GM23338 (cell line): Measurements from ENCODE around the gene SMIM15. TPM values are rescaled to one million over a fixed set of nuclear protein-coding genes. Genes with fewer than 3 reads are reported as not detected.

Experiments used
- ATAC-seq: fragments of 200-7000 bp; cut with Tn5 transposase; 3 replicates; pipeline ENCODE4 v1.9.1; 2020
- DNase-seq: peaks from one replicate; pipeline ENCODE4 v3.0.0-alpha.2; 2015; ENCODE audit warnings: low spot score
- H2AFZ ChIP-seq: fragments of 200-600 bp; sonication (generic); 2 replicates; pipeline ENCODE4 v1.8.0; 2016; ENCODE audit warnings: antibody characterized with exemption, mild to moderate bottlenecking, moderate library complexity
- H3F3A ChIP-seq: fragments of 200-600 bp; sonication (generic); replicated peaks from 2 replicates; pipeline ENCODE4 v1.8.0; 2017; ENCODE audit warnings: antibody characterized with exemption, mixed run types, low read depth
- H3K27ac ChIP-seq: fragments of 200-600 bp; sonication (generic); 2 replicates; pipeline ENCODE4 v1.6.1; 2016; ENCODE audit warnings: low read depth
- H3K27me3 ChIP-seq: fragments of 200-600 bp; sonication (generic); 2 replicates; pipeline ENCODE4 v1.8.0; 2016; ENCODE audit warnings: mild to moderate bottlenecking, mixed run types, moderate library complexity; ENCODE audit not compliant: insufficient read depth
- H3K36me3 ChIP-seq: fragments of 200-600 bp; sonication (generic); 2 replicates; pipeline ENCODE4 v1.8.0; 2016; ENCODE audit warnings: mild to moderate bottlenecking; ENCODE audit not compliant: insufficient read depth
- H3K4me1 ChIP-seq: fragments of 200-600 bp; sonication (generic); 2 replicates; pipeline ENCODE4 v1.8.0; 2016; ENCODE audit warnings: mild to moderate bottlenecking, moderate library complexity; ENCODE audit not compliant: insufficient read depth
- H3K4me2 ChIP-seq: fragments of 200-600 bp; sonication (generic); 2 replicates; pipeline ENCODE4 v1.7.1; 2017; ENCODE audit warnings: mixed run types
- H3K4me3 ChIP-seq: fragments of 200-600 bp; sonication (generic); 2 replicates; pipeline ENCODE4 v1.6.1; 2016; ENCODE audit warnings: mixed run types
- H3K79me2 ChIP-seq: fragments of 200-600 bp; sonication (generic); replicated peaks from 2 replicates; pipeline ENCODE4 v1.8.0; 2017; ENCODE audit warnings: mild to moderate bottlenecking; ENCODE audit not compliant: insufficient read depth
- H3K9me2 ChIP-seq: fragments of 200-600 bp; sonication (generic); 2 replicates; pipeline ENCODE4 v1.8.0; 2017; ENCODE audit not compliant: insufficient read depth
- H4K20me1 ChIP-seq: fragments of 200-600 bp; sonication (generic); replicated peaks from 2 replicates; pipeline ENCODE4 v1.8.0; 2017; ENCODE audit warnings: mild to moderate bottlenecking; ENCODE audit not compliant: insufficient read depth
- H3K27ac Mint-ChIP-seq: 2 replicates; pipeline ENCODE4 v1.8.0; 2020; ENCODE audit warnings: inconsistent platforms, mild to moderate bottlenecking, moderate library complexity, mixed read lengths
- H3K27me3 Mint-ChIP-seq: 3 replicates; pipeline ENCODE4 v1.8.0; 2022; ENCODE audit warnings: low read depth, mild to moderate bottlenecking, moderate library complexity, mixed read lengths, inconsistent platforms; ENCODE audit not compliant: insufficient read depth, poor library complexity
- H3K36me3 Mint-ChIP-seq: 3 replicates; pipeline ENCODE4 v1.8.0; 2021; ENCODE audit warnings: low read depth, mild to moderate bottlenecking, inconsistent platforms, moderate library complexity, mixed read lengths
- H3K4me1 Mint-ChIP-seq: 3 replicates; pipeline ENCODE4 v1.8.0; 2020; ENCODE audit warnings: mild to moderate bottlenecking, inconsistent platforms, mixed read lengths
- H3K4me3 Mint-ChIP-seq: 3 replicates; pipeline ENCODE4 v1.8.0; 2021; ENCODE audit warnings: moderate library complexity, mild to moderate bottlenecking, inconsistent platforms, mixed read lengths
- H3K9me3 Mint-ChIP-seq: 3 replicates; pipeline ENCODE4 v1.8.0; 2020; ENCODE audit warnings: moderate library complexity, mild to moderate bottlenecking, inconsistent platforms, mixed read lengths
- CREB1 ChIP-seq: fragments of 250-450 bp; sonication (Bioruptor Pico); IDR thresholded peaks from 2 replicates; pipeline ENCODE4 v1.5.0; 2020; ENCODE audit warnings: low read depth, mild to moderate bottlenecking, moderate library complexity
- CTCF ChIP-seq, 2 experiments: fragments of 200-600 bp in 1 of 2; sonication (generic) in 1 of 2; conservative IDR thresholded peaks; 2 replicates each; pipeline versions ENCODE4 v1.5.1 to v1.6.1; 2016 to 2017; ENCODE audit warnings: antibody characterized with exemption in 2 of 2, low read depth in 2 of 2, mild to moderate bottlenecking in 2 of 2, moderate library complexity in 1 of 2
- ETS1 ChIP-seq: IDR thresholded peaks from 2 replicates; pipeline ENCODE4 v1.6.1; 2016; ENCODE audit warnings: antibody characterized with exemption
- EZH2 ChIP-seq: fragments of 200-600 bp; sonication (generic); IDR thresholded peaks from one replicate; pipeline ENCODE4 v1.8.0; 2017; ENCODE audit warnings: antibody characterized with exemption, mild to moderate bottlenecking, low read depth; ENCODE audit not compliant: unreplicated experiment
- EZH2phosphoT487 ChIP-seq: fragments of 200-600 bp; sonication (generic); IDR thresholded peaks from one replicate; pipeline ENCODE4 v1.8.1; 2018; ENCODE audit warnings: antibody characterized with exemption; ENCODE audit not compliant: unreplicated experiment
- JUNB ChIP-seq: IDR thresholded peaks from one replicate; pipeline ENCODE4 v1.6.1; 2016; ENCODE audit warnings: antibody characterized with exemption; ENCODE audit not compliant: unreplicated experiment
- NANOG ChIP-seq: IDR thresholded peaks from 2 replicates; pipeline ENCODE4 v1.6.1; 2016; ENCODE audit warnings: antibody characterized with exemption, borderline replicate concordance
- POLR2AphosphoS5 ChIP-seq: IDR thresholded peaks from 2 replicates; pipeline ENCODE4 v1.6.1; 2016; ENCODE audit warnings: antibody characterized with exemption, low read depth
- REST ChIP-seq: IDR thresholded peaks from one replicate; pipeline ENCODE4 v1.6.1; 2018; ENCODE audit warnings: antibody characterized with exemption; ENCODE audit not compliant: unreplicated experiment
- STAT1 ChIP-seq: IDR thresholded peaks from one replicate; pipeline ENCODE4 v1.6.1; 2016; ENCODE audit warnings: antibody characterized with exemption; ENCODE audit not compliant: unreplicated experiment
- ZNF114 ChIP-seq: fragments of 250-450 bp; sonication (Bioruptor Pico); IDR thresholded peaks from 2 replicates; pipeline ENCODE4 v1.5.0; 2020; ENCODE audit warnings: mild to moderate bottlenecking, moderate library complexity
- ZNF331 ChIP-seq: fragments of 250-450 bp; sonication (Bioruptor Pico); IDR thresholded peaks from 2 replicates; pipeline ENCODE4 v1.5.0; 2020; ENCODE audit warnings: low read depth, mild to moderate bottlenecking, moderate library complexity
- ZNF462 ChIP-seq: fragments of 250-450 bp; sonication (Bioruptor Pico); IDR thresholded peaks from 2 replicates; pipeline ENCODE4 v1.5.0; 2020; ENCODE audit warnings: mild to moderate bottlenecking, moderate library complexity
- polyA plus RNA-seq: library from polyadenylated mRNA; unstranded; fragments of >200 nt; fragmentation: Nextera tagmentation; extraction: Ambion mirVana; gene quantifications from 2 replicates; pipeline ENCODE4 v1.2.1, GENCODE V29; 2016
- total RNA-seq: library from RNA; depleted of rRNA; stranded (reverse); fragments of >200 nt; shearing (Covaris generic); gene quantifications from 2 replicates; pipeline ENCODE4 v1.2.3, GENCODE V29; 2014

Gene SMIM15
- total and polyA plus RNA-seq, 2 experiments from 2014 or later, result 33.4 to 53.9 TPM

- H3K4me1 Mint-ChIP-seq, result no peaks in the 10 kb centered on the region
- no peak overlapping the region for H3K27ac ChIP-seq
- TF ChIP-seq NANOG, result no peak
- no peak for TF ChIP-seq ZNF462 (CRISPR knock-in tag)
- TF ChIP-seq REST, result no peak
- TF ChIP-seq EZH2phosphoT487, result no peak
- TF ChIP-seq EZH2, result no peak
- no peak for TF ChIP-seq JUNB
- TF ChIP-seq CTCF (conservative IDR thresholded peaks at IDR 0.05; ENCODE audit: low read depth in 2 of 2), result no peak
- TF ChIP-seq ZNF331 (CRISPR knock-in tag), result no peak
- TF ChIP-seq CREB1 (CRISPR knock-in tag), result no peak
- TF ChIP-seq ZNF114 (CRISPR knock-in tag), result no peak
- no peak for TF ChIP-seq STAT1
- TF ChIP-seq ETS1, result no peak
- TF ChIP-seq POLR2AphosphoS5, result no peak
- no peak overlapping the region for H3K4me3 ChIP-seq
- ATAC-seq (no peak), DNase-seq (no peak)
- H3K36me3 Mint-ChIP-seq, result no peaks in the 10 kb centered on the region
- no peaks in the 10 kb centered on the region for H3K4me1 ChIP-seq
- no peaks in the 10 kb centered on the region for H3K79me2 ChIP-seq
- H3F3A ChIP-seq, result no peaks in the 10 kb centered on the region
- H2AFZ ChIP-seq, result no peak overlapping the region
- H3K9me2 ChIP-seq, result no peaks in the 10 kb centered on the region
- H3K4me2 ChIP-seq, result no peak overlapping the region
- no peaks in the 10 kb centered on the region; the same call in 2 of the 3 replicates for H3K9me3 Mint-ChIP-seq
- no peaks in the 10 kb centered on the region; the same call in 1 of the 2 replicates for H4K20me1 ChIP-seq
- H3K27ac Mint-ChIP-seq, result no peak overlapping the region
- H3K36me3 ChIP-seq, result no peaks in the 10 kb centered on the region
- H3K27me3 Mint-ChIP-seq, result no peaks in the 10 kb centered on the region
- no peak overlapping the region for H3K4me3 Mint-ChIP-seq
- no peaks in the 10 kb centered on the region for H3K27me3 ChIP-seq
Measured at GRCh38 chr5:61178702-61179101, 16.4 kb upstream of the SMIM15 start.
